MM.1S (cell line): Measurements from ENCODE around the gene BRIP1.

Experiments used
- EZH2 ChIP-seq: fragments of 300-600 bp; sonication (generic); optimal IDR thresholded peaks from 2 replicates; pipeline ENCODE3; 2017; ENCODE audit warnings: low read depth, mild to moderate bottlenecking, antibody characterized with exemption, low read length, mixed read lengths
- EZH2phosphoT487 ChIP-seq: fragments of 300-600 bp; sonication (generic); IDR thresholded peaks from 2 replicates; pipeline ENCODE4 v1.6.1; 2018; ENCODE audit warnings: antibody characterized with exemption, low read length

DNA sequence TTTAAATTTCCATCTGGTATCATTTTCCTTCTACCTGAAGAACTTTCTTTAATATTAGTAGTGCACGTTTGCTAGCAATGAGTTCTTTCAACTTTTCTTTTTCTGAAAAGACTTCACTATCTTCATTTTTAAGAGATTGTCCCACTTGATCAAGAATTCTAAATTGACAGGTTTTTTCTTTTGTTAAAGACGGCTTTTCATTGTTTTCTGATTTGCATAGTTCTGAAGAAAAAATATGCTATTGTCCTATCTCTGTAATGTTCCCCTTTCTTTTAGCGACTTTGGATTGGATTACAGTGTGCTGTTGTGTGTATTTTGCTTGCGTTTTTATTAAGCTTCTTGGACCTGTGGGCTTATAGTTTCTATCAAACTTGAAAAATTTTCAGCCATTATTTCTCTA, 146.0 kb downstream of the BRIP1 start:
- TF ChIP-seq EZH2phosphoT487 (no peak), EZH2 (no peak)
